NOMO-1 treated with DMSO at 0.1 percent for 48 hours (cell line): ENCODE measurements around the gene RXYLT1.

Experiments used
- DNase-seq: peaks from one replicate; lab custom pipeline; 2025; ENCODE audit not compliant: unreplicated experiment; lab: John Stamatoyannopoulos, UW

Gene RXYLT1

GRCh38 chr12:63843254-63843720 lies 63.6 kb downstream of the RXYLT1 start:
- no peak for DNase-seq

GRCh38 chr12:63843721-63844390 lies 64.1 kb downstream of the RXYLT1 start:
- DNase-seq: peak; percentile 85

DNA sequence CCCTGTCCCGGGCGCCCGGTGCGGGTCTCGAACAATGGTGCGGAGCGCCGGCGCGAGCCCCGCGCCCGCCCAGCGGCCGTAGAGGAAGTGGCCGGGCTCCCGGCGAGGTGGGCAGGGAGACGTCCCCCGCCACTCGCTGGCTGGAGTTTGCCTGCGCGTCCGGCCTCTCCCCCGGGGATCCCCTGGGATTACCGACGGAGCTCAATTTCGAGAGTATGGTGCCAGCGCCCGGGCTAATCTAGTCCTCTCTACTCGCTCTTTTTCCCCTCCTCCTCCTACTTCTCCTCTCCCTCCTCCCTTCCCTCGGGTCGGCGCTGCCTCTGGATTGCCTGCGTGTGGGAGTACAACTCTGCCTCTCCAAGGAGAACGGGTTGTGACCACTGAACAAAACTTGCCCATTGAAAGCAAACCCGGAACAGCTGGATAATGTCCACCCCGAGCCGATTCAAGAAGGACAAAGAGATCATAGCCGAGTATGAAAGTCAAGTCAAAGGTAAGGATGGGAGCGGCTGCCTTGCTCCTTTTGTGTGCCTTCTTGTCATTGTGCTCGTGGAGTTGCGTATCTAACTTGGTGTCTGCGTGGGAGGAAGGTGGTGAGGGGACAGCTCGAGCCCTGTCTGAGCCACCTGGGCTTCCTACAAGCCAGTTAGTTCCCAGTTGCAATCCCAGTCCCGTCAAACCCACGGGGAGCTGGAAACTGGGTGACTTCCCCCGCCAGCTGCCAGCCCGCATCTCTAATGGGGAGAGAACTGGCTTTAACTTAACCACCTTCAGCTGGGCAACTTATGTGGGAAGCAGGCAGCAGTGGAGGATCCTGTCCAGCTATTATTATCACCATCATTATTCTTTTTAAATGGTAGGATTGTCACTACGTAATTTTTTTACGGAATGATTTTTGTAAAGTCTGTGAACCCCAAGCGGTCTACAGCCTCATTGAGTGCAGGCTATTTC lies 65.0 kb downstream of the RXYLT1 start, which contains the start of gene SRGAP1:
Gene SRGAP1, plus strand, starts transcription at position 310 of the 951 bp plus-strand sequence. Its CDS starts 117 bp downstream, at position 427.
- DNase-seq: peak; percentile 46

GRCh38 chr12:63845726-63846125 lies 66.0 kb downstream of the RXYLT1 start:
- peak; percentile 5 for DNase-seq

DNA sequence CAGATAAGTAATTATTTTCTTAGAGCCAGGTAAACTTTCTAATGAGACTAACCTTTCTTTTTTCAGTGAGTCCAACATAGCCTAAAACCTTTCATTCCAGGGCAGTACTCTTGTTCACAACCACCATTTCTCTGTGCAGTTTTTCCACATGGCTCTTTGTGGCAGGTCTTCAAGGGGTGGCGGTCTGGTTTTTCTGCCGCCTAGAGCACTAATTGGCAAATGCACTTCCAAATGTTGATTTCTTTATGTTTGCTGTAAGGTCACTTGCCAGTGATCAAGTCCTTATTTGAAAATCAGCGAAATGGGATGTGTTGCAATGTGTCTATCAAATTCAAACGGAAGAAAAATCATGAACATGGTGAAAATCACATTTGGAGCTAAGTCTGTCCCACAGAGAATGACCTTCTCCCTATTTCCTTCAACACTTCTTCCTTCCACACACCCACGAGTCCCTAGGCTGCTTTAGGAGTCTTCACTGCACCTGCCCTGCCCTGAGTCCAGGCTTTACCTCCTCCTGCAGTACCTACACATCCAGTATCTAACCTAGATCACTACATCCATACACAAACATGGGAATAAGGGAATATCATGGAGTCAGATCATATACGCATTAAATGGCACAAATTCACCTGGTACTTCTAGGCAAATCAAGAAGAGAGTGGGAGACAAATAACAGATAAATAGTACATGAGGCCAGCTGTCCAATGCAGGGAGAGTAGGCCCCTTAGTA lies 66.7 kb downstream of the RXYLT1 start:
- no peak for DNase-seq

GRCh38 chr12:63848450-63848849 lies 68.7 kb downstream of the RXYLT1 start:
- DNase-seq: no peak

DNA sequence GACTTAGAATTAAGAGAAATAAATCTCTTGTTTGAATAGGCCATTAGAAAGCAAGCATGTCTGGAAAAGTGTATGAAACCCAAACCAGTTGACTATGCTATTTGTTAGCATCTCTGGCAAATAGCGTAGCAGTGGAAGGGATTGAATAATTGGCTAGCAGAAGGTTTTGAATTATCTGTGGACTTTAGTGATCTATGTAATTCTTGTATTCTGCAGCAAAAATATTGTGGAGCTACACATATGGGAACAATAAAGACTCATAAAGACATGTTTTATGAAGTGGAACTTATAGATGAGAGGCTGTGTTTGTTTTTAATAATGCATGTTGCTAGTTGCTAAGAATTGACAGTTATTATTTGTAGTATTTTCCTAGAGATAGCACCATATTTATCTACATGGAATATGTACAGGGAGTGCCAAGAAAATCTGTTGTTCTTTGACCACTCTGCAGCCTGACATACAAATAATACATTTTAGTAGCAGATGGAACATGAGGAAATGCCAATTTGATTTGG lies 69.5 kb downstream of the RXYLT1 start:
- DNase-seq: no peak

DNA sequence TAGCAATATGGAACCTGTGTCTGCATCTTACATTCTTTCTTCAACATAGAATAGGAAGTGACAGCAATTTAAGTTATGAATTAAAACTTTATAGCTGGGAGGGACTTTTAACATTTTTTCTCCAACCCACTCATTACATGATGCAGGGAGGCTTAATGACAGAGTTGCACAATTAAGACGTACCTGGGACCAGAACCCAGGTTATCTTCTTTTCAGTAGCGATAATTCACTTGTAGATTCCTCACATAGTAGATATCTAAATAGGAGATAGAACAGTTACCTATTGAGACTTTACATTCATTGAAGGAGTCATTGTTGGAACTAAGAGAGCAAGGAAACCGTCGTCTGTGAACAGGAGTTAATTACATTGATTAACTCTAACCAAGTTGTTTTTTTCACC lies 69.9 kb downstream of the RXYLT1 start:
- DNase-seq: no peak

DNA sequence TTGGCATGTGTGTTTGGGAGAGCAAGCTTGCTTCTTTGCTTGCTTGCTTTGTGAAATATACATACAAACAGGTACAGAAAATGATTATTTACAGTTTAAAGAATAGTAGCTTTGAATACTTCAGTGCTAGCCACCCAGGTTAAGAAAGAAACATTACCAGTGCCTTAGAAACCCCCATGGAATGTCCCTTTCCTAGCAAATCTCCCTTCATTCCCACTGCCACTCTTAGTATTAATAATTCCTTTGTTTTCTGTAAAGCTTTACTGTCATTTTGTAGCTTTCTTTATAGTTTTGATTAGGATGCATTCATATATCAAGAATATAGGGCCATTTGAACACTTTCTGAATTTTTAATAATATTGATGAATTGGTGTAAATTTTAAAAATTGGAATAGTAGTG lies 74.3 kb downstream of the RXYLT1 start:
- DNase-seq: no peak

DNA sequence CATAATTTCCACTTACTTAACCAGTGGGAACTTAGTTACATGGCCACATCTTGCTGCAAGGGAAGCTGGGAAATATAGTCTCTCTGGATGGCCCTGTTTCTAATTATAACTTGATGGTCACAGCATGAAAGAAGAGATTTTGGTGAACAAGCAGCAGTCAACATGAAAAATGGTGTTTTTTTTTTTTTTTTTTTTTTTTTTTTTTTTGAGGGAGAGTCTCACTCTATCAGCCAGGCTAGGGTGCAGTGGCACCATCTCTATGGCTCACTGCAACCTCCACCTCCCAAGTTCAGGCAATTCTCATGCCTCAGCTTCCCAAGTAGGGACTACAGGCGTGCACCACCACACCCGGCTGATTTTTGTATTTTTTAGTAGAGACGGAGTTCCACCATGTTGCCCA lies 75.6 kb downstream of the RXYLT1 start:
- DNase-seq: no peak

- no peak for DNase-seq
These were observed 78.3 kb downstream of the RXYLT1 start for GRCh38 chr12:63857771-63858670.
